GM21526 (cell line): ENCODE data around the gene NPDC1.

Experiments
- ATAC-seq: cut with Tn5 transposase; IDR thresholded peaks from one replicate; pipeline ENCODE4 v1.9.1; 2021; ENCODE audit warnings: moderate library complexity; ENCODE audit not compliant: unreplicated experiment, low FRiP score

Gene NPDC1

DNA sequence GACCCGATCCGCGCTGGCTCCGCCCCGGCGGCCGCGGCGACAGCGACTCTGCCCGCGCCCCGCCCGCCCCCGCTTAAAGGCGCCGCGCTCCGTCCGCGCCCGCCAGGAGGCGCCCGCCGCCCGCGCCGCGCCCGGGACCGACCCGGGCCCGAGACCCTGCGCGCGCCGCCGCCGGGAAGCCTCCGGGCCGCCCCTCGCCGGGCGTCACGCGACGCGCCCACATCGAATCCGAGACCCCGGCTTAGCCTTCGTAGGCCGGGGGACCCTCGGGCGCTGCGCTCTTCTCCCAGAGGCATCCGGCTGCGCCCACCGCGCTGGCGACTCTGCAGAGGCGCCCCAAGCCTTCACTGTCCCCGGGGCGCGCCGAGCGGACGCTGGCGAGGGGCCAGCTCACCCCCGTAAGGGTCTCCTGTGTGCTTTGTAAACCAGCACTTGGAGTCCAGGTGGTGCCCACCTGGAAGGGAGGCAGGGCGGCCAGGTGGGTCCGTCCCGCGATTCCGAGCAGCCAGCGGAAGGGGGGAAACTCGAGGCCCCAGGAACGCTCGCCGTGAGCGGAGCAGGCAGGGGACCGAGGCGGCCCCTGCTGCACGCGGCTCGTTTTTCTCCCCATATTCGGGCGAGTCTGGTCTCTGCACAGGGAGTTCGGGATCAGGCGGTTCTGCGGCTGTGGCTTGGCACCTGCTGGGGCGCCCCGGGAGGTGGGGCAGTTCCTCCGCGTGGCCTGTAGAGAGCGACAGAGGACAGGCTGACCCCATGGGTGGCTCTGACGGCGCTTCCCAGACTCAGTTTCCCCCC lies 17.5 kb downstream of the NPDC1 start:
- ATAC-seq, result no peak

DNA sequence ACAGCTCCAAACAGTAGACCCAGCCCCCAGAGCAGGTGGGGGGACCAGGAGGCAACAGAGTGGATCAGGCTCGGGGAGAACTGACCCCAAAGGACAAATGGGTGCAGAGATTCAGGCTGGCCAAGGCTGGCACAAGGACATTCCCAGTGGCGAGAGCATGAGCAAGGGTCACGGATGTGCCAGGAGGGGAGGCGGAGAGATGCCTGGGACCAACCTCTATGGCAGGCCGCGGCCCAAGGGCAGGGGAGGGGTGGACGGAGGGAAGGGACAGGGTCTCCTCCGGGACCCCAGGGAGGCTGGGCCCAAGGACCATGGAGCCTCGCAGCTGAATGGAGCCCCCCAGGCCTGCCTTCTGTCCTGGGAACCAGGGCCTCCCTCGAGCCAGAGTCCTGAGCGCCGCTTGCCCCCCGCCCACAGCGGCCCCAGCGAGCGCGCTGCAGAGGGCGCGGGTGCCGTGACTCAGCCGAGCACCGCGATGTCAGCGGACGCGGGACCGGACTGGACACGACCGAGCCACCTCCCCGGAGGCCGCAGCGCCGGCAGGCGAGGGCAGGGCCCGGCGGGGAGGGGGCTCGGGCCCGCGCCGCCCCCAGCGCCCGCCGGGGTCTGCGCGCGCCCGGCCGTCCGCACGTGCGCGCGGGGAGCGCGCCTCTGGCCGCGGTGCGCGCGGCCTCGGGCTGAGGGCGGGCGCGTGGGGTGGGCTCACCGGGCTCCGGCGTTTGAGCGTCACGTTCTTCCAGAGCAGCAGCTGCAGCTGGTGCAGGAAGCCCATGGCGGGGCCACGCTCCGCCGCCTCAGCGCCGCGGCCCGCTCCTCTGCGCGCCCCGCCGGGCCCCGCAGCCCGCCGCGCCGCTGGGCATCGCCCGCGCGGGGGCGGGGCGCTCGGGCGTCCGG lies 18.4 kb downstream of the NPDC1 start, which contains the start of gene ABCA2:
Gene ABCA2 (minus strand): TSS at position 869 of the 894 bp plus-strand sequence. CDS start 97 bp downstream, at position 772.
- no peak for ATAC-seq

DNA sequence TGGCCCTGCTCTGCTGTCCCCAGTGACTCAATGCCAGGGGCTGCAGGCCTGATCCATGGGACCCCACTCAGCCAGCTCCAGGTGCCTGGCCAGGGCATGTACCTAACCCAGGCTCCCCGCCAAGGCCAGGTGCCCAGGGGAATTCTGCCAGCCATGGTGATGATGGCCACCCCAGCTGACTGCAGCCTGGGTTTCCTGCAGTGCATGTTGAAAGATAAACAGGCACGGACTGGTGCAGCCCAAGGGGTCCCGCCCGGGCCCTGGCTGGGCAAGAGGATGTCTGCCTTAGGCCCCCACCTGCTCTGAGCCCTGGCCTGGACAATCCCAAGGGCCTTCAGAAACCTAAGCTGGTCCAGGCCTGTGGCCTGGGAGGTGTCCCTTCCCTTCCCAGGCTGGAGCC lies 19.1 kb downstream of the NPDC1 start:
- ATAC-seq, result no peak

DNA sequence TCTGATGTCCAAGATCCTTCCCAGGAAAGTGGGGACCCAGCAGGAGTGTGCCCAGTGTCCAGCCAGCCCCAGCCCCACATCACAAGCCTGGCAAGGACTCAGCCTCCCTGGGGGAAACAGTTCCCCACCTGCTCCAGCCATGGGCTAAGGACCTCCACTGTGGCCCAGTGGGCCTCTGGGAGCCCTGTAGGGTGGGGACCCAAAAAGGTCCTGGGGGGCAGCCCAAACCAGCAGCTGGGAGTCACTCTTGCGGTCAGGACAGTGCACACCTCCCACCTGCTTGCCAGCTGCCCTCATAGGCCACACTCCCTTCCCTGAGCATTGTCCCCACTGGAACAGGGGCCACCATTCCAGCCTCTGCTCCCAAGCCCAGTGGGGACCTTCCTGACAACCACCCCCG lies 19.6 kb downstream of the NPDC1 start:
- no peak for ATAC-seq

DNA sequence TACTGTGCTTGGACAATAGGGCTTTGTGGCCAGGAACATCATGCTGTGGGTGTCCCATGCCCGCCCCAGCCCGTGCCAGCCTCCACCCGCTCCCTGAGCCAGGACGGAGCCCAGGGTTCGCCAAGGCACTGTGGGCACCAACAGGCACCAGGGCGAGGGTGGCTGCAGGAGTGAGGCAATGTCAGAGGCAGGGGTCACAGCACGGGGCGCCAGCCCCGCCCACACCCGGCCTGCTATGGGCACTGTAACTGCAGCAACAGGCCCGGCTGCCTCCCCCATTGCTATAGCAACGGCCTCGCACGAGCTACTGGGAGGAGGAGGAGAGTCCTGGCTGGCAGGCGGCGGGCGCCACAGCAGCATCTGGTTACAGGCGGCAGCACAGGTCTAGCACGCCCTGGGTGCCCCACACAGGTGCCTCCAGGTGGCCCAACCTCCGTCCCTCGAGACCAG lies 20.4 kb downstream of the NPDC1 start:
- no peak for ATAC-seq

DNA sequence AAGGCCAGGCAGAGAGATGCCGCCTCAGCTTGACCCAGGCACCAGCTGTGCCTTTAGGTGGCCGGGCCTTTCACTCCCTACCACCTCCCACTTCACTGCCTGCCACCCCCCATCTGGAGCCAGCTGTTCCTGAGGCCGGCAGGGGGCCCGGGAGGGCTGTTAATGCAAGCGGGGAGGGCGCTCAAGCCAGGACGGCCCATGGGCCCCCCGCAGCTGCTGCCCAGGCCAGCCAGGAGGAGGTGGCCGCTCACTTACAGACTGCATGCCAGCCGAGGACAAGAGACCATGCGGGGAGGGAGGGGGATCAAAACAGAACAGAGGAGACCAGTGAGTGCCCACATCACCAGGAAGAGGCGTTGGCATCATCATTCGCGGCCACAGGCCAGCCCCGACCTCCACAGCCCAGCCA lies 22.4 kb downstream of the NPDC1 start:
- ATAC-seq, result no peak

DNA sequence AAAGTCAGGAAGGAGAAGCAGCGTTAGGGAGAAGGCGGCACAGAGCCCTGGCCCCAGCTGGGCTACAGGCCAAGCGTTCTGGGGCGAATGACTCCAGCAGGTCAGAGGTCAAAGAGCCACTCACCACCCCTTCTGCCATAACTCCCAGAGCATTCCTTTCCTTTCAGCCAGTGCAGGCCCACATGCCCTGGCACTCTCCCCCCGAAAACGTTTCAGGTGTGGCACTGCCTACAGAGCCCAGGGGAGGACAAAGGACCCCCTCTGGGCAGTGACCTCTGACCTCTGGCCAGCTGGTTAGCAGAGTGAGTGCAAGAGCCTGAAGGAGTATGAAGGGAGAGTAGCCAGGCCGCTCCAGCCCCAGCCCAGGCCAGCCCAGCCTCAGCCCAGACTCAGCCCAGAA lies 22.8 kb downstream of the NPDC1 start:
- ATAC-seq, result no peak

DNA sequence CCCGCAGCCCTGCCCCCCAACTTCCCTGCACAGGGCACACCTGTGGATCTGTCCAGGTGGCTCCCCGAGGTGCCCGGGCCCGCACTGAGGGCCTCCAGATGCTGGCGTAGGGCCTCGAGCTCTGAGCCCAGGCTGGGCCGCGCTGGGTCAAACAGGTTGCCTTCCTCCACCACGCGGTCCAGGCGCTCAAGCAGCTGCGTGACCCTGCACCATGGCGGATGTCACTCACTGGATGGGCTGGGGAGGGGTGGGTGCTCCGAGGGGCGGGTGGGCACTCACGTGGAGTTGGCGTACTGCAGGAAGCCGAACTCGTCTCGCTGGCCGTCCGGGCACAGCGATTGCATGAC lies 23.3 kb downstream of the NPDC1 start:
- ATAC-seq, result no peak

DNA sequence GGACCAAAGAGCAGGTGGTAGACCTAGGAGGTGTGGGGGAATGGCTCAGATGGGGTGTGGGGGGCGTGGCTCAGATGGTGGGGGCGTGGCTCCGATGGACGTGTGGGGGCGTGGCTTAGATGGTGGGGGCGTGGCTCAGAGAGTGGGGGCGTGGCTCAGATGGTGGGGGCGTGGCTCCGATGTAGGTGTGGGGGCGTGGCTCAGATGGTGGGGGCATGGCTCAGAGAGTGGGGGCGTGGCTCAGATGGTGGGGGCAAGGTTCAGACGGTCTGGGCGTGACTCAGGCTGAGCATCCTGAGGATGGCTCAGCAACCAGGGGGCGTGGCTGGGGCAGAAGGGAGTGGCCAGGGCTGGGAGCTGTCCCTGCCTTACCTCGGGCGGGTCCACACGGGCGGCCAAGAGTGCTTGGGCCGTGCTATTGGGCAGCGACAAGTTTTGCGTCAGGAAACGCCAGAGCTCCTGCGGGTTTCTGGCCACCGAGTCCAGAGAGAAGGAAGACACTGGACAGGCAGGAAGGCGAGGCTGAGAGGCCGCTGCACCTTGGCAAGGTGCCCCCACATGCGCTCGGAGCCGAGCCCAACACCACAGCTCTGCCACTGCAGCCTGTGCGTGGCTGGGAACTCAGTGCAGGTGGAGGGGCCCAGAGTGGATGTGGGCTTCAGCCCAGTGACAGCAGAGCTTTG lies 23.9 kb downstream of the NPDC1 start:
- ATAC-seq, result no peak

DNA sequence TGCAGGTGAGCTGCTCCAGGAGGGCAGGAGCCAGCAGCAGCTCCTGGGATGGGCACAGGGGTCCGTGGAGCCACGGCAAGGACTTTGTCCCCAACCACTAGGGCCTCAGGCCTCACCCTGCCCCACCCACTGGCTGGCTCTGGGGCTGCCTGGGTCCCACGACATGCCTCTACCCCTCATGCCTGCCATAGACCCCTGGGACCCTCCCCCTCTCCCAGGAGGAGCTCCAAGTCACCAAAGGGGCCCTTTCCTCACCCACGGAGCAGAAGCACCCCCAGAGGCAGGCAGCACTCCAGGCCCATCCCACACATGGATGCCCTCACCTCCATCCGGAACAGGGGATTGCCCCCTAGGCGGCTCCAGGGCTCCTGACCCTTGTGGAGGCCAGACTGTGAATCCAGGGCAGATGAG lies 24.4 kb downstream of the NPDC1 start:
- no peak for ATAC-seq

DNA sequence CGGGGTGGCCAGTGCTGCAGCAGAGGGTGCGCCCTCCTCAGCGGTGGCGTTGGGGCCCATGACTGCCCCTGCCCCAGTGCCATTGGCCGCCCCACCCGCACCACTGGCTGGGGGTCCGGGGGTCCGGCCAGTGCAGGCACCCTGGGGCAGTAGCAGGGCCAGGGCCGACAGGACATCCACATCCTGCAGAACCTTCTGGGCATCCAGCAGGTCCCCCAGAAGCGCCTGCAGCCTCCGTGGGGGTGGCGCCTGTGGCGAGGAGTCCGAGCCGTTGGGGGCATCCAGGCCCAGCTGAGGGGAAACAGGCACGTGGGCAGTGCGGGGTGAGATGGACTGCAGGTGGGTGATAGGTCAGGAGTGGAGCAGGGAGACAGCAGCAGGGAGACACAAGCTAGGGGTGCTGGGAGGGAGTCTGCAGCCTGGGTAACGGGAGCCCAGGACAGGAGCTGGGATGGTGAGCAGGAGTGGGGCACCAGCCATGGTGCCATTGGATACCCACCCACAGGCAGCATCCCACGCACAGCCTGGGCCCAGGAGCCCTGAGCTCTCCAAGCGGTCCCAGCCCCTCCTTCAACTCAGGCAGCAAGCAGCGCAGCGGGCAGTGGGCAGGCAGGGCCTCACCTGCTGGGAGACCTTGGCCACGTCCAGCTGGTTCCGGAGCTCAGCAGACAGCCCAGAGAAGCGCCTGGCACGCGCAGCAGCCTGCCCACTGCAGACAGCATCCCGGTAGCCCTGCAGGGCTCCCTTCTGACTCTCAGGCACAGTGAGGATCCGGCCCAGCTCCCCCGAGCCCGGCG lies 25.0 kb downstream of the NPDC1 start:
- ATAC-seq, result no peak

DNA sequence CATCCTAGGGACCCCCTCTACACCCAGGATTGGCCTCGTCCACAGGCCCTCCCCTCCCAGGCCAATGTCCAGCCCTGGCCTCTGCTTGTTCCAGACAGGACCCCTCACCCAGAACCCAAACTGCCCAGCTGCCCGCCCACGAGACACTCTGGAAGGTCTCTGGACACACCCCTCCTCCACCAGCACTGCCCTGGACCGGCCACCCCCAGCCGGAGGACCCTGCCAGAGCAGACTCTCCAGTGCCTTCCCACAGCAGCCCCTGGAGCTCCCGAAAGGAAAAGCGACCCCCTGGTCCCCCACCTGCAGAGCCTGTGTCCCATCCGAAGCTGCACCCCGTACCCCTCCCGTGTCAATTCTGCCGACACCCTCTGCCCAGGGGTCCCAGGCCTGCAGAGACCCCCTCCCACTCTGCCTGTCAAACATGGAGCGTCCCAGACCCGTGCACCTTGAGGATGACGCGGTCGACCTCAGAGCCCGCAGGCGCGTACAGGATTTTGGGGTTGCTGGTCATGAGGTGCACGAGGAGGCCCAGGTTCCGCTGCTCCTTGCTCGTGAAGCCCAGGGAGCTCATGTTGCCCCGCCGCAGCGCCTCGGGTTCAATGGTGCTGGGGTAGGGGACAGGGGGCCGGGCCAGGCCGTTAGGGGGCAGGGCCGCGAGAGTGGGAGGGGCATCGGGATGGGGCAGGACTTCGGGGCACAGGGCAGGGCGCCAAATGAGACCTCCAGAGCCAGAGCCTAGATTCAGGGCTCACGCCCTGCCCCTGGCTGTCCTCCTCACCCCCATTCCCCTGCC lies 25.9 kb downstream of the NPDC1 start:
- no peak for ATAC-seq

DNA sequence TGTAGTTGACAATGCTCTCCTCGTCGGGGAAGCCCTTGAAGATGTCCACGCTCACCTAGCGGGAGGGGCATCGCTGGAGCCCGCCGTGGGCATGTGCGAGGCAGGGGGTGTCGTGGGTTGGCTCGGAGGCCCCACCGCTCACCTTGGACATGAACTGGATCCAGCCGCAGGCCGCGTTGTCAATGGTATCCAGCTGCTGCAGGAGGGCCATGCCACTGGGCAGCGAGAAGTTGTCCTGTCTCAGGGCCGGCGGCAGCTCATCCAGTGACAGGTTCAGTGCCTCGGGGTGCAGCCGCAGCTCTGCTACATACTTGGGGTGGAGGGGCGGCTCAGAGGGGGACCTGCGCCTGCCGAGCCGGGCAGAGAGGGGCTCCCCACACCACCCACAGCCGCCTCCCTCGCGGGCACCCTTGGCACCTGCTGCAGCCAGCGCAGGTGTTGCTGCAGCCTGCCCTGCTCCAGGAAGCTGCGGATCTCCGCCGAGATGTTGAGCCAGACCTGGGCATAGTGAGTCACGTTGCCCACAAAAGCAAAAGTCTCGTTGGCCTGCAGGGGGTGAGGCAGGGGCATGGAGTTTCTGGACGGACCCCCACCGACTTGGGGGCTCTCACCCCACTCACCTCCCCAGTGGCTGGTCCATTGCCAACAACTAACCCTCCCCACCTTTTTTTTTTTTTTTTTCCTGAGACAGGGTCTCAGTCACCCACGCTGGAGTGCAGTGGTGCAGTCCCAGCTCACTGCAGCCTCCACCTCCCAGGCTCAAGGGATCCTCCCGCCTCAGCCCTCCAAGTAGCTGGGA lies 27.0 kb downstream of the NPDC1 start:
- ATAC-seq, result no peak

DNA sequence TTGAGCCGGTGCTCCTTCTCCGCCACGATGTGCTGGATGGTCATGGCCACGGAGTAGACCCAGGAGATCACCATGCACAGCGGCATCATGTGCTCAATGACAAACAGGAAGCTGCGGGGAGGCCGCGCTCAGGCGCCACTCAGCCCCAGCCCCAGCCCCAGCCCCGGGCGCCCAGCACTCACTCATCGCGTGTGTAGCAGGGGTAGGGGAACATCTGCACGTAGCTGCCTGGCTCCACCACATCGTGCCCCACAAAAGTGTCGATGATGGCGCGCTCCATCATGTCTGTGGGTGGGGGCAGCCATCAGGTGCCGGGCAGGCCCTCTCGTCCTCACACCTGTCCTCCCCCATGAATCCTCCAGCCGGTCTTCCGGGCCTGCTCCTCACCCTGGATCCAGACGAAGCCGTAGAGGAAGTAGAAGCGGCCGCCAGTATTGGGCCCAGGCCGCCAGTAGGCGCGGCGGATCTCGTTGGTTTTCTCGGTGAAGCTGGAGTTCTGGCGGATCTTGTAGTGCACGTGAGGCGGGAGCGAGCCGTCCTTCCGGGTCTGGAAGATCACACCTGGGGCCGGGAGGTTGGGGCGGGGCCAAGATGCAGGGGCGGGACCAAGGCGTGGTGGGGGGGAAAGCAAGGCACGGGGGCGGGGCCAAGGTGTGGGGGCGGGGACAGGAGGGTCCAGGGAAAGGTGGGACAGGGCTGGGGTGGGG lies 28.0 kb downstream of the NPDC1 start:
- no peak for ATAC-seq

DNA sequence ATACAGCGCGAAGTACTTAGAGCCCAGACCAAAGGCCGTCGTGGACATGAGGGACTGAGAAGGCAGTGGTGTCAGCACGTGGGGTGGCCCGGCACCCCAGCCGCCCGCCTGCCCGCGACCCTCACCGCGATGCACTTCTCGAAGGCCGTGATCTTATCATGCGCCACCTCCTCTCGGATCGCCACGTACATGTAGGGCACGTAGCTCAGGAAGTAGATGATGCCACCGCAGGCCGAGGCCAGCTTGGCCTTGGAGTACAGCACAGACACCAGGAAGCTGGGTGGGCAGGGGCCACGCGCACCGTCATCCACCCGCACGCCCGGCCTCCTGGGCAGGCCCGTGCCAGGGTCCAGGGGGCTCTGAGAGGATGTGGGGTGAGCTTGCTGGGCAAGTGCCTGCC lies 28.9 kb downstream of the NPDC1 start:
- no peak for ATAC-seq

DNA sequence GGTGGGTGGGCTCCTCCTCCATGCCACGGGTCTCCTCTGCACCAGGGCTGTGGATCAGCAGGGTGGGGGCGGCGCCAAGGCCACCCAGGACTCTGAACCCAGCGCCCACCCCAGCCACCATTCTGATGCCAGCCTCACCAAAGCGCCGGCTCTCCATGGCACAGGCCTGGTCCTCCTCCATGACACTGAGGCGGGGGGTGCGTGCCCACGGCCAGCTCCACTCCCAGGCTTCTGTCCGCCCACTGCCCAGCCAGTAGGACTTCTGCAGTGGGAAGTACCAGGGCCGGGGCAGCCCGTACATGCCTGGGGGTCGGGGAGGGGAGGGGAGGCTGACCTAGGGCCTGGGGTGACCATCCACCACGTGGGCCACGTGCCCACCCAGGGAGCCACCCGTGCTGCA lies 29.5 kb downstream of the NPDC1 start:
- no peak for ATAC-seq

DNA sequence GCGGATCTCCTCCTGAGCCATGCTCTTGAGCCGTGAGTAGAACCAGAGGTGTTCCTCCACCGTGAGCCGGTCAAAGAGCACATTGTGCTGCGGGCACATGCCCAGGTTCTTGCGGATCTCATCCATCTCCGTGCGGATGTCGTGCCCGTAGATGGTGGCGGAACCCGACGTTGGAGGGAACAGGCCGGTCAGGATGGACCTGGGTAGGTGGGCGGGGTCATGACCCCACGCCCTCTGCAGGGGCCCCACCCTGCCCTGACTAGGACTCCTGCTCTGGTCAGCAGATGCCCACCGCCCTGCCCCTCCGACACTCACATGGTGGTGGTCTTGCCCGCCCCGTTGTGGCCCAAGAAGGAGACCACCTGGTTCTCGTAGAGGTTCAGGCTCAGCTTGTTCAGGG lies 30.0 kb downstream of the NPDC1 start:
- ATAC-seq, result no peak

DNA sequence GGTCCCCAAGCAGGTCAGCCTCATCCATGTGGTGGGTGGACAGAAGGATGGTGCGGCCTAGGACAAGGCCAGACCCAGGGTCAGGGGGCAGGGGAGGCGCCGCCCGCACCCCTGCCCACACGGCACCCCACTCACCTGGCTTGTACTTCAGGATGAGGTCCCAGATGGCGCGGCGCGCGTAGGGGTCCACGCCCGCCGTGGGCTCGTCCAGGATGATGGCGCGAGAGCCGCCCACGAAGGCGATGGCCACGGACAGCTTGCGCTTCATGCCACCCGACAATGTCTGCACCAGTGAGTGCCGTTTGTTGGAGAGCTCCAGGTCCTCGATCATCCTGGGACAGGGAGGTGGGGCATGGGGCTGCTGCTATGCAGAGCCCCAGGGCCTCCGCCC lies 30.4 kb downstream of the NPDC1 start:
- no peak for ATAC-seq
